T-helper 1 cell treated with Interleukin-12 subunit alpha and Interleukin-12 subunit beta and Interleukin-4 antibody, amounts not matched to agents 30 μg/mL and 1 μg/mL, for 36 hours (primary cell): Measurements from ENCODE around the gene BIN2.

ENCODE experiments used
- H3K27ac Mint-ChIP-seq: one replicate; pipeline ENCODE4 v1.8.0; 2021; ENCODE audit warnings: mild to moderate bottlenecking, mixed read lengths
- H3K27me3 Mint-ChIP-seq: one replicate; pipeline ENCODE4 v1.8.0; 2021; ENCODE audit warnings: low read depth, mixed read lengths
- H3K36me3 Mint-ChIP-seq: one replicate; pipeline ENCODE4 v1.8.0; 2021; ENCODE audit warnings: low read depth, mixed read lengths
- H3K4me1 Mint-ChIP-seq: one replicate; pipeline ENCODE4 v1.8.0; 2021; ENCODE audit warnings: low read depth, mixed read lengths
- H3K4me3 Mint-ChIP-seq: one replicate; pipeline ENCODE4 v1.8.0; 2021; ENCODE audit warnings: mild to moderate bottlenecking, moderate library complexity, mixed read lengths
- H3K9me3 Mint-ChIP-seq: one replicate; pipeline ENCODE4 v1.8.0; 2021; ENCODE audit warnings: mixed read lengths

BIN2 gene

GRCh38 chr12:51240971-51241370 lies 83.0 kb downstream of the BIN2 start:
- H3K4me1 Mint-ChIP-seq, result peaks cover 47% of the 10 kb centered on the region
- no peaks in the 10 kb centered on the region for H3K27me3 Mint-ChIP-seq
- H3K4me3 Mint-ChIP-seq, result peak overlapping the region; percentile 95
- peak overlapping the region; percentile 94 for H3K27ac Mint-ChIP-seq
- peaks cover 40% of the 10 kb centered on the region for H3K36me3 Mint-ChIP-seq
- no peaks in the 10 kb centered on the region for H3K9me3 Mint-ChIP-seq

GRCh38 chr12:51238510-51239334 lies 85.3 kb downstream of the BIN2 start, which contains the start of gene DAZAP2:
TSS of gene DAZAP2 (plus strand) at chr12:51238826. CDS start at chr12:51238908, 82 bp downstream.
- Mint-ChIP-seq H3K9me3 (no peaks in the 10 kb centered on the region), H3K36me3 (peaks cover 36% of the 10 kb centered on the region), H3K27me3 (peaks cover 8% of the 10 kb centered on the region), H3K27ac (peak within 1 kb of the TSS; percentile 100), H3K4me1 (peaks cover 38% of the 10 kb centered on the region), H3K4me3 (peak within 1 kb of the TSS; percentile 95)

GRCh38 chr12:51238037-51238509 lies 85.9 kb downstream of the BIN2 start:
- Mint-ChIP-seq H3K4me1 (peaks cover 37% of the 10 kb centered on the region), H3K27me3 (peaks cover 8% of the 10 kb centered on the region), H3K9me3 (no peaks in the 10 kb centered on the region), H3K4me3 (peak overlapping the region; percentile 95), H3K27ac (peak overlapping the region; percentile 100), H3K36me3 (peaks cover 34% of the 10 kb centered on the region)

GRCh38 chr12:51234530-51234929 lies 89.4 kb downstream of the BIN2 start:
- Mint-ChIP-seq H3K36me3 (peaks cover 5% of the 10 kb centered on the region), H3K27ac (no peak overlapping the region), H3K4me3 (no peak overlapping the region), H3K27me3 (peaks cover 11% of the 10 kb centered on the region), H3K9me3 (no peaks in the 10 kb centered on the region), H3K4me1 (peaks cover 10% of the 10 kb centered on the region)

- Mint-ChIP-seq H3K36me3 (no peaks in the 10 kb centered on the region), H3K4me1 (peaks cover 2% of the 10 kb centered on the region), H3K4me3 (no peak overlapping the region), H3K27me3 (peaks cover 11% of the 10 kb centered on the region), H3K27ac (no peak overlapping the region), H3K9me3 (no peaks in the 10 kb centered on the region)
Measured at GRCh38 chr12:51232642-51233041, 91.3 kb downstream of the BIN2 start.
